Adipocyte (in vitro differentiated cells): ENCODE data around the gene JAKMIP2.
A peak's percentile ranks its signal among the peaks of the same experiment; 100 is the strongest.

Source experiments
- DNase-seq: peaks from one replicate; pipeline ENCODE4 v3.0.0-alpha.2; 2015; ENCODE audit warnings: low read depth
- H3K27me3 ChIP-seq: replicated peaks from 2 replicates; pipeline ENCODE4 v1.7.0; 2013; ENCODE audit warnings: mild to moderate bottlenecking, low read length, moderate library complexity; ENCODE audit not compliant: control insufficient read depth, insufficient read depth
- H3K36me3 ChIP-seq: 2 replicates; pipeline ENCODE4 v1.7.0; 2013; ENCODE audit warnings: low read length, mild to moderate bottlenecking, moderate library complexity; ENCODE audit not compliant: control insufficient read depth, insufficient read depth, severe bottlenecking
- H3K4me1 ChIP-seq: 2 replicates; pipeline ENCODE4 v1.7.0; 2013; ENCODE audit warnings: mild to moderate bottlenecking, low read length, moderate library complexity; ENCODE audit not compliant: control insufficient read depth, insufficient read depth
- H3K4me3 ChIP-seq: 2 replicates; pipeline ENCODE4 v1.7.0; 2013; ENCODE audit warnings: mild to moderate bottlenecking, low read length, moderate library complexity
- H3K9ac ChIP-seq: 2 replicates; pipeline ENCODE4 v1.7.0; 2013; ENCODE audit warnings: mild to moderate bottlenecking, low read length, moderate library complexity
- H3K9me3 ChIP-seq: 2 replicates; pipeline ENCODE4 v1.7.0; 2013; ENCODE audit warnings: mild to moderate bottlenecking, low read length, moderate library complexity; ENCODE audit not compliant: control insufficient read depth

The JAKMIP2 gene

GRCh38 chr5:147547730-147548129 is 234.8 kb downstream of the JAKMIP2 start:
- H3K4me1 ChIP-seq = no peaks in the 10 kb centered on the region
- peak overlapping the region; percentile 12 for H3K4me3 ChIP-seq
- no peaks in the 10 kb centered on the region for H3K27me3 ChIP-seq
- H3K9me3 ChIP-seq = no peaks in the 10 kb centered on the region
- H3K9ac ChIP-seq = no peak overlapping the region
- H3K36me3 ChIP-seq = no peaks in the 10 kb centered on the region
- no peak for DNase-seq

- Histone ChIP-seq H3K9me3 (no peaks in the 10 kb centered on the region), H3K27me3 (no peaks in the 10 kb centered on the region), H3K4me3 (no peak overlapping the region), H3K9ac (no peak overlapping the region), H3K4me1 (no peaks in the 10 kb centered on the region), H3K36me3 (no peaks in the 10 kb centered on the region)
- DNase-seq = no peak
Observed at GRCh38 chr5:147544556-147544955, 238.0 kb downstream of the JAKMIP2 start.

- Histone ChIP-seq H3K36me3 (no peaks in the 10 kb centered on the region), H3K9me3 (no peaks in the 10 kb centered on the region), H3K9ac (no peak overlapping the region), H3K27me3 (no peaks in the 10 kb centered on the region), H3K4me1 (peaks cover 19% of the 10 kb centered on the region), H3K4me3 (no peak overlapping the region)
- DNase-seq = peak; percentile 69
Observed at GRCh38 chr5:147539053-147539452, 243.5 kb downstream of the JAKMIP2 start.

GRCh38 chr5:147538236-147538635 is 244.3 kb downstream of the JAKMIP2 start:
- Histone ChIP-seq H3K27me3 (no peaks in the 10 kb centered on the region), H3K9ac (no peak overlapping the region), H3K4me1 (peaks cover 19% of the 10 kb centered on the region), H3K9me3 (no peaks in the 10 kb centered on the region), H3K4me3 (no peak overlapping the region), H3K36me3 (no peaks in the 10 kb centered on the region)
- no peak for DNase-seq
